SU-DHL-6 (cell line): ENCODE measurements around the gene ACAA1.

Source experiments
- H2AFZ ChIP-seq: fragments of 200-600 bp; sonication (generic); 2 replicates; pipeline ENCODE4 v1.6.1; 2014; ENCODE audit warnings: low read depth, mild to moderate bottlenecking, moderate library complexity, mixed read lengths, antibody characterized with exemption, low read length; ENCODE audit not compliant: severe bottlenecking
- H3F3A ChIP-seq: fragments of 200-600 bp; shearing (Covaris generic); 2 replicates; pipeline ENCODE4 v1.6.0; 2016; ENCODE audit warnings: antibody characterized with exemption, mild to moderate bottlenecking; ENCODE audit not compliant: insufficient read depth
- H3K27ac ChIP-seq: fragments of 200-600 bp; sonication (generic); 2 replicates; pipeline ENCODE4 v1.5.1; 2016; ENCODE audit warnings: low read depth, mild to moderate bottlenecking, low read length, moderate library complexity, mixed read lengths
- H3K27me3 ChIP-seq: fragments of 200-600 bp; sonication (generic), shearing (Covaris generic); 2 replicates; pipeline ENCODE4 v1.6.0; 2014; ENCODE audit warnings: mild to moderate bottlenecking, low read length
- H3K36me3 ChIP-seq: fragments of 200-600 bp; sonication (generic); 2 replicates; pipeline ENCODE4 v1.6.1; 2014; ENCODE audit warnings: mild to moderate bottlenecking, low read length, mixed read lengths
- H3K4me2 ChIP-seq: fragments of 300-600, 200-600 bp; shearing (Covaris generic), sonication (generic); 2 replicates; pipeline ENCODE4 v1.6.0; 2014; ENCODE audit warnings: low read length, low read depth, mild to moderate bottlenecking; ENCODE audit not compliant: poor library complexity, severe bottlenecking
- H3K4me3 ChIP-seq: fragments of 200-600 bp; sonication (generic); 2 replicates; pipeline ENCODE4 v1.5.1; 2014; ENCODE audit warnings: antibody characterized with exemption, low read length, mild to moderate bottlenecking, mixed read lengths; ENCODE audit not compliant: insufficient read depth, poor library complexity, severe bottlenecking
- H3K79me2 ChIP-seq: fragments of 200-600 bp; sonication (generic); 2 replicates; pipeline ENCODE4 v1.6.1; 2014; ENCODE audit warnings: mild to moderate bottlenecking, low read length, moderate library complexity; ENCODE audit not compliant: insufficient read depth
- H3K9ac ChIP-seq: fragments of 200-600 bp; sonication (generic); 2 replicates; pipeline ENCODE4 v1.7.0; 2014; ENCODE audit warnings: mild to moderate bottlenecking, low read length
- H3K9me2 ChIP-seq: fragments of 200-600 bp; sonication (generic); replicated peaks from 2 replicates; pipeline ENCODE4 v1.6.1; 2014; ENCODE audit warnings: low read length; ENCODE audit not compliant: insufficient read depth
- H3K9me3 ChIP-seq: fragments of 200-600 bp; sonication (generic); 2 replicates; pipeline ENCODE4 v1.6.1; 2014; ENCODE audit warnings: low read length, mixed read lengths; ENCODE audit not compliant: insufficient read depth
- H4K20me1 ChIP-seq: fragments of 200-600 bp; sonication (generic); 2 replicates; pipeline ENCODE4 v1.6.1; 2014; ENCODE audit warnings: low read depth, mild to moderate bottlenecking, antibody characterized with exemption, low read length, moderate library complexity, mixed read lengths
- CTCF ChIP-seq: fragments of 200-600 bp; sonication (generic); IDR thresholded peaks from one replicate; pipeline ENCODE4 v1.5.1; 2017; ENCODE audit warnings: antibody characterized with exemption, mild to moderate bottlenecking, low read length, moderate library complexity; ENCODE audit not compliant: insufficient read depth, poor library complexity, severe bottlenecking
- EZH2phosphoT487 ChIP-seq: fragments of 200-600 bp; sonication (generic), shearing (Covaris generic); conservative IDR thresholded peaks from 2 replicates; pipeline ENCODE4 v1.6.1; 2018; ENCODE audit warnings: mild to moderate bottlenecking, antibody characterized with exemption, low read length, moderate library complexity, mixed read lengths

The ACAA1 gene

GRCh38 chr3:38126121-38126892 is 10.6 kb downstream of the ACAA1 start:
- H3K9ac ChIP-seq = no peak overlapping the region
- H3K27ac ChIP-seq = no peak overlapping the region
- TF ChIP-seq CTCF = no peak
- TF ChIP-seq EZH2phosphoT487 = no peak
- no peak overlapping the region for H3K4me3 ChIP-seq
- no peaks in the 10 kb centered on the region for H3K27me3 ChIP-seq
- H3K9me2 ChIP-seq = no peaks in the 10 kb centered on the region
- H3K79me2 ChIP-seq = no peaks in the 10 kb centered on the region
- H3K4me2 ChIP-seq = no peak overlapping the region
- peaks cover 9% of the 10 kb centered on the region; the same call in 1 of the 2 replicates for H3K36me3 ChIP-seq
- no peaks in the 10 kb centered on the region for H3F3A ChIP-seq
- H2AFZ ChIP-seq = no peak overlapping the region
- no peaks in the 10 kb centered on the region for H4K20me1 ChIP-seq
- H3K9me3 ChIP-seq = no peaks in the 10 kb centered on the region

DNA sequence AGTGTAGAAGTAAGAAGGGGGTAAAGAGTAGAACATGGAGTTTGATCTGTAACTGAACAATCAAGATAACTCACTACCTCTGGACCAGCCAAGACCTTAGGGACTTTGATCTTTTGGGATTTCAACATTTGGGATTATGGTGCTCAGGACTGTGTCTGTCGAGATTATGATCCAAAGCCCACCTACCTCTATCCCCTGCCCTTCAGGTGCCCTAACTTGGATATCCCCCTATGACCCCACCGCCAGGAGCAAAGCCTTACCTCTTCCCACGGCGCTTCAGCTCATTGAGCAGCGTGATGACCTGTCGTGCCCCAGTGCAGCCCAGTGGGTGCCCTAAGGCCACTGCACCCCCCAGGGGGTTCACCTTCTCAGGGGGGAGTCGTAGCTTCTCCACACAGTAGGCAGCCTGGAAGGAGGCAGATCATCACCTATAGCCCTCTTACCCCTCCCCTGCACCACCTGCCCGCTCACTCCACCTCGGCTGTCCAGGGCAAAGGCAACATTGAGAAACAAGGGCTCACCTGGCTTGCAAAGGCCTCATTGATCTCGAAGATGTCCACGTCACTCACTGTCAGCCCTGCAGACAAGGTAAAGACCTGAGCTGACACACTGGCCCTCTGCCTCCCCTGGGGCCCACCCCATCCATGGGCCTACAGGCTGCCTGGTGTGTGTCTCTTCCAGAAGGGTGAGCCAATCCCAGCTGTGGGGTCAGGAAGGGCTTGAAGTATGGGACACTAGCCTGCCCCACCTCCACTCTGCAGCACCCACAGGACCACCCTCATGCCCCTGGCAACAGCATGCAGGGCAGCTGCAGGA is 11.4 kb downstream of the ACAA1 start:
- H3K9me2 ChIP-seq = no peaks in the 10 kb centered on the region
- H2AFZ ChIP-seq = no peak overlapping the region
- H3K27me3 ChIP-seq = no peaks in the 10 kb centered on the region
- no peaks in the 10 kb centered on the region for H3K9me3 ChIP-seq
- H4K20me1 ChIP-seq = no peaks in the 10 kb centered on the region
- no peaks in the 10 kb centered on the region for H3F3A ChIP-seq
- TF ChIP-seq CTCF (no peak), EZH2phosphoT487 (no peak)
- no peak overlapping the region for H3K4me3 ChIP-seq
- no peak overlapping the region for H3K27ac ChIP-seq
- no peaks in the 10 kb centered on the region for H3K79me2 ChIP-seq
- H3K9ac ChIP-seq = no peak overlapping the region
- peaks cover 9% of the 10 kb centered on the region; the same call in 1 of the 2 replicates for H3K36me3 ChIP-seq
- H3K4me2 ChIP-seq = no peak overlapping the region

- Histone ChIP-seq H3K36me3 (peaks cover 9% of the 10 kb centered on the region; the same call in 1 of the 2 replicates), H3K4me3 (no peak overlapping the region), H4K20me1 (no peaks in the 10 kb centered on the region), H2AFZ (no peak overlapping the region), H3F3A (no peaks in the 10 kb centered on the region), H3K79me2 (no peaks in the 10 kb centered on the region), H3K9ac (no peak overlapping the region), H3K27me3 (no peaks in the 10 kb centered on the region), H3K27ac (no peak overlapping the region), H3K4me2 (no peak overlapping the region), H3K9me3 (no peaks in the 10 kb centered on the region), H3K9me2 (no peaks in the 10 kb centered on the region)
- TF ChIP-seq CTCF = no peak
- TF ChIP-seq EZH2phosphoT487 = no peak
These were observed 12.4 kb downstream of the ACAA1 start for GRCh38 chr3:38124324-38125122.
